HepG2 (cell line): Measurements from ENCODE around the gene MACROD2. TPM values are rescaled to one million over a fixed set of nuclear protein-coding genes. Genes with fewer than 3 reads are reported as not detected.

Experiments
- ATAC-seq: fragments of 200-7000 bp; cut with Tn5 transposase; 3 replicates; pipeline ENCODE4 v1.9.1; 2020; ENCODE audit warnings: mild to moderate bottlenecking, moderate library complexity
- BruUV-seq: library from RNA; stranded (reverse); fragments of 400-500 nt; replicated peaks from 2 replicates; lab custom pipeline; 2021; lab: Mats Ljungman, UMichigan
- CTCF ChIA-PET: fragments of 300-600 bp; formaldehyde crosslinking; extraction: SDS; loops from one replicate; lab custom pipeline; 2021; ENCODE audit warnings: low total read pairs, inconsistent platforms, low intra/inter-chr PET ratio; lab: Yijun Ruan, JAX
- POLR2A ChIA-PET: fragments of 350-600 bp; sonication (Branson Sonifier 250); formaldehyde crosslinking; loops from one replicate; lab custom pipeline; 2020; ENCODE audit warnings: antibody characterized with exemption, inconsistent platforms; lab: Yijun Ruan, JAX
- DNase-seq: peaks from one replicate; pipeline ENCODE4 v3.0.0-alpha.2; 2015; ENCODE audit warnings: low spot score
- FAIRE-seq: peaks from 3 replicates; lab custom pipeline; 2011; peaks lifted over from hg19 to GRCh38; lab: Jason Lieb, UNC
- H2AFZ ChIP-seq: one replicate; pipeline ENCODE4 v1.6.1; 2011; ENCODE audit warnings: low read length, inconsistent platforms
- H3K27ac ChIP-seq: fragments of 300-600 bp; 3 replicates; pipeline ENCODE4 v1.8.0; 2011; ENCODE audit warnings: mixed run types, mild to moderate bottlenecking, mixed read lengths, low read length, inconsistent platforms; ENCODE audit not compliant: insufficient read depth; ENCODE audit errors: extremely low read length
- H3K27me3 ChIP-seq, 2 experiments: fragments of 200-600 bp in 1 of 2; 2 replicates in 1 of 2; 3 replicates in 1 of 2; pipeline versions ENCODE4 v1.6.0 to v1.8.0; 2011; ENCODE audit warnings: low read length in 2 of 2, mild to moderate bottlenecking in 2 of 2, moderate library complexity in 2 of 2, inconsistent platforms in 1 of 2; ENCODE audit not compliant: insufficient read depth in 2 of 2, control insufficient read depth in 1 of 2
- H3K36me3 ChIP-seq, 2 experiments: fragments of 200-600 bp in 1 of 2; replicated peaks in 1 of 2; 2 replicates in 1 of 2; 3 replicates in 1 of 2; pipeline versions ENCODE4 v1.5.1 to v1.8.0; 2011; ENCODE audit warnings: low read length in 2 of 2, inconsistent platforms in 1 of 2; ENCODE audit not compliant: insufficient read depth in 2 of 2, control insufficient read depth in 1 of 2
- H3K4me1 ChIP-seq: 2 replicates; pipeline ENCODE4 v1.5.1; 2012; ENCODE audit warnings: low read length, inconsistent platforms; ENCODE audit not compliant: insufficient read depth
- H3K4me2 ChIP-seq: 2 replicates; pipeline ENCODE4 v1.6.0; 2011; ENCODE audit warnings: low read depth, low read length, inconsistent platforms
- H3K4me3 ChIP-seq, 3 experiments: fragments of 200-600 bp in 1 of 3; sonication (generic), shearing (Covaris generic) in 1 of 3; replicated peaks in 1 of 3; 2 replicates each; pipeline ENCODE4 v1.5.1; 2011 to 2016; ENCODE audit warnings: low read length in 3 of 3, inconsistent platforms in 2 of 3, low read depth in 2 of 3, mild to moderate bottlenecking in 2 of 3, control low read depth in 1 of 3, mixed read lengths in 1 of 3; ENCODE audit not compliant: insufficient read depth in 1 of 3
- H3K79me2 ChIP-seq: one replicate; pipeline ENCODE4 v1.6.1; 2011; ENCODE audit warnings: low read length, inconsistent platforms; ENCODE audit not compliant: insufficient read depth
- H3K9ac ChIP-seq: 2 replicates; pipeline ENCODE4 v1.6.0; 2011; ENCODE audit warnings: mild to moderate bottlenecking, low read depth, low read length, inconsistent platforms; ENCODE audit not compliant: insufficient read depth
- H3K9me3 ChIP-seq: 2 replicates; pipeline ENCODE4 v1.5.1; 2012; ENCODE audit warnings: mild to moderate bottlenecking, low read length
- H4K20me1 ChIP-seq: 2 replicates; pipeline ENCODE4 v1.6.0; 2011; ENCODE audit warnings: inconsistent platforms, mild to moderate bottlenecking, low read length, moderate library complexity; ENCODE audit not compliant: insufficient read depth
- ARNTL ChIP-seq: sonication (generic); formaldehyde crosslinking; IDR thresholded peaks from 2 replicates; pipeline ENCODE4 v1.4.0; 2020; ENCODE audit warnings: mild to moderate bottlenecking, missing genetic modification reagents
- BATF2 ChIP-seq: sonication (generic); formaldehyde crosslinking; IDR thresholded peaks from 2 replicates; pipeline ENCODE4 v1.8.0; 2022; ENCODE audit warnings: mild to moderate bottlenecking, missing genetic modification reagents, moderate library complexity
- CEBPB ChIP-seq: IDR thresholded peaks from 2 replicates; pipeline ENCODE4 v1.6.1; 2011; ENCODE audit warnings: low read depth, low read length, improper control_type of control experiment, borderline replicate concordance
- DNMT3B ChIP-seq: conservative IDR thresholded peaks from 2 replicates; pipeline ENCODE4 v1.6.1; 2016; ENCODE audit warnings: missing biosample characterization, control low read depth
- FOXA3 ChIP-seq: IDR thresholded peaks from 2 replicates; pipeline ENCODE4 v1.6.1; 2016; ENCODE audit warnings: missing genetic modification reagents, missing compliant biosample characterization
- GPBP1L1 ChIP-seq: sonication (generic); formaldehyde crosslinking; IDR thresholded peaks from 2 replicates; pipeline ENCODE4 v1.5.0; 2020; ENCODE audit warnings: mild to moderate bottlenecking, missing genetic modification reagents
- HBP1 ChIP-seq: IDR thresholded peaks from 2 replicates; pipeline ENCODE4 v1.6.1; 2016; ENCODE audit warnings: low read depth, control low read depth
- HOXD1 ChIP-seq: sonication (generic); formaldehyde crosslinking; IDR thresholded peaks from 2 replicates; pipeline ENCODE4 v1.5.0; 2020; ENCODE audit warnings: missing genetic modification reagents
- KLF15 ChIP-seq: sonication (generic); formaldehyde crosslinking; IDR thresholded peaks from 2 replicates; pipeline ENCODE4 v1.8.1; 2023; ENCODE audit warnings: borderline replicate concordance, mild to moderate bottlenecking, inconsistent platforms, missing genetic modification reagents, mixed read lengths
- RARG ChIP-seq: sonication (generic); formaldehyde crosslinking; IDR thresholded peaks from 2 replicates; pipeline ENCODE4 v1.4.0; 2020; ENCODE audit warnings: low read depth, mild to moderate bottlenecking, missing genetic modification reagents
- RXRB ChIP-seq: IDR thresholded peaks from 2 replicates; pipeline ENCODE4 v1.6.1; 2016; ENCODE audit warnings: borderline replicate concordance, missing genetic modification reagents, missing compliant biosample characterization
- ZBTB25 ChIP-seq: IDR thresholded peaks from 2 replicates; pipeline ENCODE4 v1.6.1; 2018; ENCODE audit warnings: missing genetic modification reagents
- ZFX ChIP-seq: sonication (generic); formaldehyde crosslinking; IDR thresholded peaks from 2 replicates; pipeline ENCODE4 v1.4.0; 2020; ENCODE audit warnings: mild to moderate bottlenecking, low read depth, missing genetic modification reagents, moderate library complexity
- ZNF280D ChIP-seq: sonication (generic); formaldehyde crosslinking; IDR thresholded peaks from 2 replicates; pipeline ENCODE4 v1.5.1; 2020; ENCODE audit warnings: mild to moderate bottlenecking, missing genetic modification reagents
- ZNF569 ChIP-seq: sonication (generic); formaldehyde crosslinking; IDR thresholded peaks from 2 replicates; pipeline ENCODE4 v1.5.0; 2020; ENCODE audit warnings: mild to moderate bottlenecking, missing genetic modification reagents, moderate library complexity, borderline replicate concordance
- ZNF891 ChIP-seq: sonication (generic); formaldehyde crosslinking; IDR thresholded peaks from 2 replicates; pipeline ENCODE4 v1.5.0; 2020; ENCODE audit warnings: mild to moderate bottlenecking, missing genetic modification reagents
- WGBS: methylation state at CpG from one replicate; pipeline ENCODE4 v1.1.6; 2017; ENCODE audit warnings: low lambda C conversion rate; 5-methylcytosine and 5-hydroxymethylcytosine counted together
- in situ Hi-C: cut with HindIII; loops from 2 replicates; pipeline ENCODE4 v1.10.0; 2017; ENCODE audit warnings: low pct_unique_long_range_greater_than_20kb; ENCODE audit not compliant: extremely low pct_ligation_motif_present
- intact Hi-C: fragments of 100-400 bp; cut with micrococcal nuclease; formaldehyde crosslinking; loops from one replicate; pipeline ENCODE4 v1.10.0; 2022; ENCODE audit not compliant: unreplicated experiment
- polyA plus RNA-seq, 8 experiments: library from polyadenylated mRNA; depleted of rRNA in 3 of 8; stranded (reverse) in 7 of 8; unstranded in 1 of 8; fragments of >200 nt; fragmentation: Illumina TruSeq in 4 of 8; extraction: Trizol in 4 of 8; gene quantifications; 2 replicates each; pipeline versions ENCODE4 v1.2.1 to v1.2.3, GENCODE V29; 2011 to 2016; ENCODE audit warnings: low read depth in 4 of 8, missing spikeins in 1 of 8, mixed read lengths in 1 of 8; ENCODE audit not compliant: insufficient read depth in 1 of 8
- total RNA-seq, 5 experiments: library from RNA; depleted of rRNA; stranded (reverse); fragments of >200 nt; fragmentation: Illumina TruSeq; extraction: Trizol; gene quantifications; 2 replicates each; pipeline ENCODE4 v1.2.3, GENCODE V29; 2016; ENCODE audit warnings: low read depth in 1 of 5

MACROD2 gene
- total and polyA plus RNA-seq, 2 of the 13 experiments (the other 11 are each of a cell fraction or from before 2014, with no cell fraction given): 0.13 to 0.51 TPM

GRCh38 chr20:16057651-16058050 lies 2062.3 kb downstream of the MACROD2 start (continued):
- TF ChIP-seq ZNF280D (CRISPR knock-in tag) (no peak), FOXA3 (no peak), DNMT3B (CRISPR knock-in tag) (no peak)
- TF ChIP-seq, all 625 proteins: peak for 0

- no TSS peak for BruUV-seq
- no peaks in the 10 kb centered on the region for H4K20me1 ChIP-seq
- FAIRE-seq: no peak
- no peak for ATAC-seq
- in situ Hi-C loops: no loop called here
- no peak overlapping the region for H3K9ac ChIP-seq
- 54% methylated on average over 3 of the region's 3 CpGs for WGBS
- no peaks in the 10 kb centered on the region; a peak in 1 of 5 replicates for H3K27me3 ChIP-seq
- no peaks in the 10 kb centered on the region for H3K36me3 ChIP-seq
- H3K4me1 ChIP-seq: no peaks in the 10 kb centered on the region
- H3K9me3 ChIP-seq: peaks cover 45% of the 10 kb centered on the region
- H3K79me2 ChIP-seq: no peaks in the 10 kb centered on the region
- no peak overlapping the region for H3K4me3 ChIP-seq
- H3K27ac ChIP-seq: no peak overlapping the region
- POLR2A ChIA-PET: no interaction called here
- H3K4me2 ChIP-seq: no peak overlapping the region
- CTCF ChIA-PET: no interaction called here
- no peak overlapping the region for H2AFZ ChIP-seq
- no peak for DNase-seq
- intact Hi-C loops: no loop called here
- TF ChIP-seq CEBPB (no peak), ZFX (CRISPR knock-in tag) (no peak), HOXD1 (CRISPR knock-in tag) (no peak), ZNF569 (no peak), KLF15 (CRISPR knock-in tag) (no peak), ZNF891 (CRISPR knock-in tag) (no peak), RARG (CRISPR knock-in tag) (no peak), BATF2 (CRISPR knock-in tag) (no peak), ZBTB25 (CRISPR knock-in tag) (no peak), GPBP1L1 (no peak), ARNTL (CRISPR knock-in tag) (no peak), RXRB (CRISPR knock-in tag) (no peak), HBP1 (CRISPR knock-in tag) (no peak)
These were observed 2063.0 kb downstream of the MACROD2 start for GRCh38 chr20:16058268-16058667.
